Measurements from ENCODE around the gene OR2M2.

The OR2M2 gene, protein sequence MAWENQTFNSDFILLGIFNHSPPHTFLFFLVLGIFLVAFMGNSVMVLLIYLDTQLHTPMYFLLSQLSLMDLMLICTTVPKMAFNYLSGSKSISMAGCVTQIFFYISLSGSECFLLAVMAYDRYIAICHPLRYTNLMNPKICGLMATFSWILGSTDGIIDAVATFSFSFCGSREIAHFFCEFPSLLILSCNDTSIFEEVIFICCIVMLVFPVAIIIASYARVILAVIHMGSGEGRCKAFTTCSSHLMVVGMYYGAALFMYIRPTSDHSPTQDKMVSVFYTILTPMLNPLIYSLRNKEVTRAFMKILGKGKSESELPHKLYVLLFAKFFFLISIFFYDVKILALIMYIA

GRCh38 chr1:248174521-248174920 is at the start of gene OR2M2:
Gene OR2M2 (plus strand): TSS chr1:248174821. CDS start chr1:248179986, 5,165 bp downstream.
- H3K4me1 Mint-ChIP-seq = no peaks in the 10 kb centered on the region
- no peaks in the 10 kb centered on the region for H3K36me3 Mint-ChIP-seq
- ATAC-seq (ENCODE audit: low read depth) = no peak
- DNase-seq (ENCODE audit: low spot score in 2 of 2) = no peak
- H3K4me3 Mint-ChIP-seq = no peak within 1 kb of the TSS
- no peaks in the 10 kb centered on the region for H3K27me3 Mint-ChIP-seq
- no peak within 1 kb of the TSS for H3K27ac Mint-ChIP-seq
- no peaks in the 10 kb centered on the region for H3K9me3 Mint-ChIP-seq

DNA sequence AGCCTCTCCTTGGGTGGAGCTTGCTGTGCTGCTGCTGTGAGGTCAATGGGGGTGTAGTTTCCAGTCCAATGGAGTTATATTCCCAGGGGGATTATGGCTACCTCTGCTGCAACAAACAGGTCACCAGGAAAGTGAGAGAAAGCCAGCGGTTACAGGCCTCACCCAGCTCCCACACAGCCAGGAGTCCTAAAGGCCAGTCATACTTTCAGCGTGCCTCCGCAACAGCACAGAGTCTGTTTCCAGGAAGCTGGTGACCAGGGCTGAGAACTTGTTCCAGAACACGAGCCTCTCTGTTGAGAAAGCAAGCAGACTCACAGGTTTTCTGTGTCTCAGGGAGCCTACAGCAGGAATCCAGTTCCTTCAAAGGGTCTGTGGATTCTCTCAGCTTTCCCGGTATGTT is 47.0 kb upstream of the OR2M2 start:
- H3K4me1 Mint-ChIP-seq = no peaks in the 10 kb centered on the region
- H3K4me3 Mint-ChIP-seq = no peak overlapping the region
- DNase-seq (ENCODE audit: low spot score in 2 of 2) (no peak), ATAC-seq (ENCODE audit: low read depth) (no peak)
- H3K36me3 Mint-ChIP-seq = peaks cover 3% of the 10 kb centered on the region
- H3K9me3 Mint-ChIP-seq = peaks cover 11% of the 10 kb centered on the region
- H3K27ac Mint-ChIP-seq = no peak overlapping the region
- H3K27me3 Mint-ChIP-seq = peaks cover 2% of the 10 kb centered on the region

DNA sequence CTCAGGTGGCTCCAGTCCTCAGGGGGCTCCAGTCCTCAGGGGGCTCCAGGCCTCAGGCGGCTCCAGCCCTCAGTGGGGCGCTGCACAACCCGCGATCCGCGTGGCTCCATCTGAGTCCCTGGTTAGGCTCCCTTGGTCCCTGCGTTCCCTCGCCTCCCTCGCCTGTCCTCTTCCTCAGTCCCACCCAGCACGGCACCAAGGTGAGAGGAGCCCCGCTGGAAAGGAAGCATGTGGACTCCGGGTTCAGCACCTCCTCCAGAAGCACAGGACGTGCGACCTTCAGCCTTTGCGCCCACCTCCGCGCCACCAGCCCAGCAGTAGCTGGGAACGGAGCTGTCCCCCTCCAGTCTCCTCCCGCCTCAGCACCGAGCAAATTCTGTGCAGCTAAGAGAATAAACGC is 37.8 kb upstream of the OR2M2 start:
- no peak overlapping the region for H3K27ac Mint-ChIP-seq
- H3K36me3 Mint-ChIP-seq = no peaks in the 10 kb centered on the region
- H3K4me3 Mint-ChIP-seq = no peak overlapping the region
- H3K27me3 Mint-ChIP-seq = peaks cover 2% of the 10 kb centered on the region
- peaks cover 5% of the 10 kb centered on the region for H3K9me3 Mint-ChIP-seq
- ATAC-seq (ENCODE audit: low read depth) = no peak
- DNase-seq (ENCODE audit: low spot score in 2 of 2) = no peak
- H3K4me1 Mint-ChIP-seq = no peaks in the 10 kb centered on the region

- Mint-ChIP-seq H3K27me3 (peaks cover 5% of the 10 kb centered on the region), H3K36me3 (no peaks in the 10 kb centered on the region), H3K4me3 (no peak overlapping the region), H3K9me3 (peaks cover 4% of the 10 kb centered on the region), H3K4me1 (no peaks in the 10 kb centered on the region), H3K27ac (no peak overlapping the region)
- DNase-seq (ENCODE audit: low spot score in 2 of 2) (no peak), ATAC-seq (ENCODE audit: low read depth) (no peak)
Observed at GRCh38 chr1:248140846-248141245, 33.8 kb upstream of the OR2M2 start.

GRCh38 chr1:248143311-248143710 is 31.3 kb upstream of the OR2M2 start:
- Mint-ChIP-seq H3K4me1 (no peaks in the 10 kb centered on the region), H3K9me3 (peaks cover 10% of the 10 kb centered on the region), H3K27ac (no peak overlapping the region), H3K36me3 (no peaks in the 10 kb centered on the region), H3K27me3 (peaks cover 5% of the 10 kb centered on the region), H3K4me3 (no peak overlapping the region)
- ATAC-seq (ENCODE audit: low read depth) (no peak), DNase-seq (ENCODE audit: low spot score in 2 of 2) (no peak)

GRCh38 chr1:248144513-248145198 is 30.0 kb upstream of the OR2M2 start, which contains the start of gene OR2M5:
Gene OR2M5 (plus strand): TSS chr1:248145148. CDS start chr1:248145148, 0 bp downstream.
- H3K27me3 Mint-ChIP-seq = peaks cover 5% of the 10 kb centered on the region
- H3K4me3 Mint-ChIP-seq = no peak within 1 kb of the TSS
- DNase-seq (ENCODE audit: low spot score in 2 of 2) = no peak
- no peak within 1 kb of the TSS for H3K27ac Mint-ChIP-seq
- H3K4me1 Mint-ChIP-seq = peaks cover 2% of the 10 kb centered on the region
- no peak for ATAC-seq (ENCODE audit: low read depth)
- H3K36me3 Mint-ChIP-seq = no peaks in the 10 kb centered on the region
- peaks cover 12% of the 10 kb centered on the region for H3K9me3 Mint-ChIP-seq

DNA sequence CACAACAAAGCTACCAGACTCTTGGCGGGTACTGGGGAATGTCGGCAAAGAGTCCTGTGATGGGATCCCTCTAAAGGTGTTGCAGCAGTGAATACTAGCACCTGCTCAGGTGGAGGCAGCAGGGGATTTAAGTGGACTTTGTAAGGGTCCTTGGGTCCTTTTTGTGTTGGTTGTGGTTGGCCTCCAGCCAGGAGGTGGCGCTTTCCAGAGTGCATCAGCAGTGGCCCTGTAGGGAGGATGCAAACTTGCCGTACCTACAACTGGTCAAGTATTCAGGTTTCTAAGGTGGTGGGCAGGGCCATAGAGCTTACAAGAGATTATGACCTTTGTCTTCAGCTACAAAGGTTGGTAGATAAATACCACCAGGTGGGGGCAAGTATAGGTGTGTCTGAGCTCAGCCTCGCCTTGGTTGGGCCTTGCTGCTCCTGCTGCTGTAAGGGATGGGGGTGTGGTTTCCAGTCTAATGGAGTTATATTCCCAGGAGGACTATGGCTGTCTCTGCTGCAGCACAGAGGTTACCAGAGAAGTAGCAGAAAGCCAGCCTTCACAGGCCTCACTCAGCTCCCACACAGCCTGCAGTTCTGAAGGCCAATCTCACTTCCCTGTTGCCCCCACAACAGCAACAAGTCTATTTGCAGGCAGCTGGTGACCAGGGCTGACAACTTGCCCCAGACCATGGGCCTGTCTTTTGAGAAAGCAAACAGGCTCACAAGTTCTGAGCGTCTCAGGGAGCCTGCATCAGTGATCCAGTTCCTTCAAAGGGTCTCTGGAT is 22.4 kb upstream of the OR2M2 start:
- Mint-ChIP-seq H3K9me3 (peaks cover 7% of the 10 kb centered on the region), H3K4me3 (no peak overlapping the region), H3K27ac (no peak overlapping the region), H3K36me3 (no peaks in the 10 kb centered on the region), H3K4me1 (peaks cover 2% of the 10 kb centered on the region), H3K27me3 (no peaks in the 10 kb centered on the region)
- no peak for DNase-seq (ENCODE audit: low spot score in 2 of 2)
- no peak for ATAC-seq (ENCODE audit: low read depth)

GRCh38 chr1:248155927-248156326 is 18.7 kb upstream of the OR2M2 start:
- Mint-ChIP-seq H3K27me3 (no peaks in the 10 kb centered on the region), H3K4me1 (no peaks in the 10 kb centered on the region), H3K27ac (no peak overlapping the region), H3K4me3 (no peak overlapping the region), H3K9me3 (no peaks in the 10 kb centered on the region), H3K36me3 (no peaks in the 10 kb centered on the region)
- no peak for DNase-seq (ENCODE audit: low spot score in 2 of 2)
- ATAC-seq (ENCODE audit: low read depth) = no peak

- Mint-ChIP-seq H3K27me3 (no peaks in the 10 kb centered on the region), H3K4me3 (no peak overlapping the region), H3K4me1 (no peaks in the 10 kb centered on the region), H3K27ac (no peak overlapping the region), H3K36me3 (no peaks in the 10 kb centered on the region), H3K9me3 (no peaks in the 10 kb centered on the region)
- ATAC-seq (ENCODE audit: low read depth) (no peak), DNase-seq (ENCODE audit: low spot score in 2 of 2) (no peak)
Observed at GRCh38 chr1:248158758-248159157, 15.9 kb upstream of the OR2M2 start.

DNA sequence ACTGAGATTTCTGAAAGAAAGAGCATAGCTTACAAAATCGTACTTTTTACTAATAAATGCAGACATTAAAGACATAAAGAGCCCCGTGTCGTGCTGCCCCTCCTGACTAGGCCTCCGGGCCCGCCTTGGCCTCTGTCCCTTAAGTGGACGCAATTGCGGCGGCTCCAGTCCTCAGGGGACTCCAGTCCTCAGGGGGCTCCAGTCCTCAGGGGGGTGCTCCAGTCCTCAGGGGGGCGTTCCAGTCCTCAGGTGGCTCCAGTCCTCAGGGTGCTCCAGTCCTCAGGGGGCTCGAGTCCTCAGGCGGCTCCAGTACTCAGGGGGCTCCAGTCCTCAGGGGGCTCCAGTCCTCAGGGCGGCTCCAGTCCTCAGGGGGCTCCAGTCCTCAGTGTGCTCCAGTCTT is 10.6 kb upstream of the OR2M2 start:
- Mint-ChIP-seq H3K27me3 (no peaks in the 10 kb centered on the region), H3K4me3 (no peak overlapping the region), H3K36me3 (no peaks in the 10 kb centered on the region), H3K9me3 (peaks cover 1% of the 10 kb centered on the region), H3K4me1 (no peaks in the 10 kb centered on the region), H3K27ac (no peak overlapping the region)
- DNase-seq (ENCODE audit: low spot score in 2 of 2) (no peak), ATAC-seq (ENCODE audit: low read depth) (no peak)

GRCh38 chr1:248165186-248165585 is 9.4 kb upstream of the OR2M2 start:
- H3K27ac Mint-ChIP-seq = no peak overlapping the region
- no peak for ATAC-seq (ENCODE audit: low read depth)
- H3K9me3 Mint-ChIP-seq = peaks cover 1% of the 10 kb centered on the region
- no peaks in the 10 kb centered on the region for H3K4me1 Mint-ChIP-seq
- DNase-seq (ENCODE audit: low spot score in 2 of 2) = no peak
- H3K4me3 Mint-ChIP-seq = no peak overlapping the region
- no peaks in the 10 kb centered on the region for H3K27me3 Mint-ChIP-seq
- no peaks in the 10 kb centered on the region for H3K36me3 Mint-ChIP-seq

DNA sequence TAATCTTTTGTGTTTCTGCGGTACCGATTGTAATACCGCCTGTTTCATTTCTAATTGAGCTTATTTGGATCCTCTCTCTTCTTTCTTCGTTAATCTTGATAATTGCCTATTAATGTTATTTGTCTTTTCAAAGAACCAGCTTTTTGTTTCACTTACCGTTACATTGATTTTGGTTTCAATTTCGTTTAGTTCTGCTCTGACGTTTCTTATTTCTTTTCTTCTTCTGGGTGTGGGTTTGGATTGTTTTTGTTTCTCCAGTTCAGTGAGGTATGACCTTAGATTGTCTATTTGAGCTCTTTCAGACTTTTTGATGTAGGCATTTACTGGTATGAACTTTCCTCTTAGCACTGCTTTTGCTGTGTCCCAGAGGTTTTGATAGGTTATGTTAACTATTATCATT is 9.4 kb downstream of the OR2M2 start:
- no peak overlapping the region for H3K27ac Mint-ChIP-seq
- ATAC-seq (ENCODE audit: low read depth) = no peak

GRCh38 chr1:248187363-248187762 is 12.7 kb downstream of the OR2M2 start:
- DNase-seq (ENCODE audit: low spot score in 2 of 2) (no peak), ATAC-seq (ENCODE audit: low read depth) (no peak)
- Mint-ChIP-seq H3K4me3 (no peak overlapping the region), H3K9me3 (peaks cover 5% of the 10 kb centered on the region), H3K27me3 (peaks cover 9% of the 10 kb centered on the region), H3K27ac (no peak overlapping the region), H3K36me3 (no peaks in the 10 kb centered on the region), H3K4me1 (no peaks in the 10 kb centered on the region)

More for the DNA sequence above, 9.4 kb downstream of the OR2M2 start:
- Mint-ChIP-seq H3K4me3 (no peak overlapping the region), H3K9me3 (peaks cover 5% of the 10 kb centered on the region), H3K36me3 (no peaks in the 10 kb centered on the region), H3K27me3 (peaks cover 9% of the 10 kb centered on the region), H3K4me1 (no peaks in the 10 kb centered on the region)
- DNase-seq (ENCODE audit: low spot score in 2 of 2) = no peak

DNA sequence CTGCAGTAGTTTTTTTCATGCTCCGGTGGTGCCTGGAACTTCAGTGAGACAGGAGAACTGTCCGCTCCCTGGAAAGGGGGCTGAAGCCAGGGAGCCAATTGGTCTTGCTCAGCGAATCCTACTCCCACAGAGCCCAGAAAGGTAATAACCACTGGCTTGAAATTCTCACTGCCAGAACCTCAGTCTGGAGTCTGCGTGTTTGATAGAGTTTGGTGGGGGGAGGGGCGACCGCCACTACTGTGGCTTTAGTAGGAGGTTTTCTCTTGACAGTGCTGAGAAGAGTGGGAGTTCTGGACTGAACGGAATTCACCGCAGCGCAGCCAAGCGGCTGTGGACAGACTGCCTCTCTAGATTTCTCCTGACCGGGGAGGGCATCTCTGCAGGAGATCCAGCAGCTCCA is 14.4 kb downstream of the OR2M2 start:
- H3K4me3 Mint-ChIP-seq = no peak overlapping the region
- ATAC-seq (ENCODE audit: low read depth) = no peak
- peaks cover 9% of the 10 kb centered on the region for H3K27me3 Mint-ChIP-seq
- H3K27ac Mint-ChIP-seq = no peak overlapping the region
- no peaks in the 10 kb centered on the region for H3K4me1 Mint-ChIP-seq
- H3K9me3 Mint-ChIP-seq = peaks cover 7% of the 10 kb centered on the region
- no peaks in the 10 kb centered on the region for H3K36me3 Mint-ChIP-seq
- no peak for DNase-seq (ENCODE audit: low spot score in 2 of 2)

Measured in memory B cell (primary cell).